RCC 7860 (cell line): Measurements from ENCODE around the gene CEACAM19.
"Not testable (repeated sequence)": the region's sequence is repeated elsewhere in the genome, so short reads cannot be mapped to it uniquely, and the experiment has no call there.

Source experiments
- DNase-seq: peaks from one replicate; pipeline ENCODE4 v3.0.0-alpha.2; 2015; ENCODE audit warnings: low spot score
- FAIRE-seq: peaks from 2 replicates; lab custom pipeline; 2012; peaks lifted over from hg19 to GRCh38; lab: Jason Lieb, UNC

CEACAM19 gene

GRCh38 chr19:44645407-44646048, 25.8 kb upstream of the CEACAM19 start:
- FAIRE-seq (no peak), DNase-seq (no peak)

- FAIRE-seq, result no peak
- no peak for DNase-seq
Measured at GRCh38 chr19:44646049-44646416, 25.2 kb upstream of the CEACAM19 start.

GRCh38 chr19:44647144-44647543, 24.1 kb upstream of the CEACAM19 start:
- DNase-seq (no peak), FAIRE-seq (no peak)

- peak; percentile 77 for DNase-seq
- FAIRE-seq, result peak; percentile 83
Measured at GRCh38 chr19:44648631-44649251, 22.5 kb upstream of the CEACAM19 start.

- FAIRE-seq (no peak), DNase-seq (no peak)
Measured at GRCh38 chr19:44649578-44650145, 21.6 kb upstream of the CEACAM19 start.

GRCh38 chr19:44653343-44653742, 17.9 kb upstream of the CEACAM19 start:
- no peak for DNase-seq
- no peak for FAIRE-seq

GRCh38 chr19:44653977-44654774, 17.1 kb upstream of the CEACAM19 start:
- FAIRE-seq, result no peak
- DNase-seq, result no peak

GRCh38 chr19:44657211-44657921, 13.9 kb upstream of the CEACAM19 start:
- DNase-seq (no peak), FAIRE-seq (no peak)

GRCh38 chr19:44658069-44658733, 13.1 kb upstream of the CEACAM19 start:
- FAIRE-seq, result no peak
- no peak for DNase-seq

- DNase-seq (no peak), FAIRE-seq (no peak)
Measured at GRCh38 chr19:44660081-44660480, 11.2 kb upstream of the CEACAM19 start.

- DNase-seq (no peak), FAIRE-seq (no peak)
Measured at GRCh38 chr19:44661205-44661604, 10.1 kb upstream of the CEACAM19 start.

GRCh38 chr19:44661904-44662303, 9.4 kb upstream of the CEACAM19 start:
- FAIRE-seq (no peak), DNase-seq (no peak)

- DNase-seq (no peak), FAIRE-seq (no peak)
Measured at GRCh38 chr19:44662691-44663385, 8.4 kb upstream of the CEACAM19 start.

- FAIRE-seq (no peak), DNase-seq (no peak)
Measured at GRCh38 chr19:44663996-44664395, 7.3 kb upstream of the CEACAM19 start.

GRCh38 chr19:44664976-44665375, 6.3 kb upstream of the CEACAM19 start:
- DNase-seq (no peak), FAIRE-seq (no peak)

- DNase-seq (no peak), FAIRE-seq (no peak)
Measured at GRCh38 chr19:44666852-44667556, 4.3 kb upstream of the CEACAM19 start.

GRCh38 chr19:44668985-44669764, 2.1 kb upstream of the CEACAM19 start:
- FAIRE-seq (no peak), DNase-seq (no peak)

GRCh38 chr19:44670027-44670426, 1.3 kb upstream of the CEACAM19 start:
- FAIRE-seq, DNase-seq: not testable (repeated sequence)
